HFFc6 (cell line): Measurements from ENCODE around the gene DLL1. TPM values are rescaled to one million over a fixed set of nuclear protein-coding genes. Genes with fewer than 3 reads are reported as not detected.

Experiments used
- DNase-seq: peaks from one replicate; pipeline ENCODE4 v3.0.0-alpha.2; 2018
- H3K27ac Mint-ChIP-seq: 2 replicates; pipeline ENCODE4 v1.8.0; 2020; ENCODE audit warnings: mild to moderate bottlenecking, mixed read lengths
- H3K27me3 Mint-ChIP-seq: 2 replicates; pipeline ENCODE4 v1.8.0; 2021; ENCODE audit warnings: mild to moderate bottlenecking, moderate library complexity, mixed read lengths; ENCODE audit not compliant: insufficient read depth
- H3K36me3 Mint-ChIP-seq: 2 replicates; pipeline ENCODE4 v1.8.0; 2021; ENCODE audit warnings: low read depth, mixed read lengths
- H3K4me1 Mint-ChIP-seq: 2 replicates; pipeline ENCODE4 v1.8.0; 2020; ENCODE audit warnings: low read depth, mixed read lengths
- H3K4me3 Mint-ChIP-seq: 2 replicates; pipeline ENCODE4 v1.8.0; 2020; ENCODE audit warnings: mild to moderate bottlenecking, moderate library complexity, mixed read lengths
- H3K9me3 Mint-ChIP-seq: 2 replicates; pipeline ENCODE4 v1.8.0; 2020; ENCODE audit warnings: mild to moderate bottlenecking, mixed read lengths
- total RNA-seq, 6 experiments: library from RNA; stranded (reverse); fragmentation: NEBNext Ultra II Directional; extraction: Animal tissue kit (Norgen Biotek cat#: 25700); gene quantifications; 2 replicates in 1 of 6; 3 replicates in 5 of 6; pipeline ENCODE4 v1.2.3, GENCODE V29; 2021
- TF ChIP-seq, protein P1 (sequence below): fragments of 200-600 bp; sonication (generic); IDR thresholded peaks from 2 replicates; pipeline ENCODE4 v1.5.0; 2021; ENCODE audit warnings: antibody characterized with exemption, mild to moderate bottlenecking

Gene DLL1
- total RNA-seq, 6 experiments from 2014 or later = 0.26 to 0.83 (median 0.36) TPM

DNA sequence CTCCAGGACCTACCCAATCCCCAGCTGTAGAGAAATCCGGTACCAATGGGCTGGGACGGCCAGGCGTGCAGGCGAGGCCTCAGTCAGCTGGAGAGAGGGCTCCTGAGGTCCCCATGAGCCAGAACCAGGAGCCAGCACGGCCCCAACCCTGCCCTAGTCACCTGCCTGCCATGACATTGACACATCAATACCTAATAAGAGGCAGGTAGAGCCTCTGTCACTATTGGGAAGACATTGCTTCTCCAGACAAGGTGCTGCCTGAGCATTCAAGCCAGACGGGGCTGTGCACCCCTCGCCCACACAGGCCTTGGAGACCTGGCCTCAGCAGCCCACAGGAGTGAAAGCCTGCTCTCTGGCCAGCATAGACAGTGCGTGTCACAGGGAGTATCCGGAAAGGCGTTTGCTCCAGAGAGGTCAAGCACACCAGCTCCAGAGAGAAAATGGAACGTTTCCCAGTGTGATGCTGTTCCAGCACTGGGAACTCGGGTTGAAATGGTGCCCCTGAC is 3.5 kb downstream of the DLL1 start:
- Mint-ChIP-seq H3K9me3 (no peaks in the 10 kb centered on the region), H3K4me3 (no peak overlapping the region), H3K27me3 (peaks cover 31% of the 10 kb centered on the region)

DNA sequence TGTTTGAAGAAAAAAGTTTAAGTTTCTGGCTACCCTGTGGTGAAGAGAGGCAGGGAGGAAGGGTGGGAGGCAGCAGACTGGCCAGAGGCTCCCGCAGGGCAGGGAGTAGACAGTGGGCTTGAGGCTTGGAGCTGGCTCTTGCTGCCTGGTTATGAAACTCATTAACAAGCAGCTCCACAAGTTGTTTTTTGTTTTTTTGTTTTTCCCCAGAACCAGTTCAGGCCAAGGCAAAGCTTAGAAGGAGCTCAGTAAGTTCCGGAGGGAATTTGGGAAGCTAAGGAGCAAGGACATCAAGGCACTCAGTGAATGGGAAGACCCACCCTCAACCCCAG is 4.0 kb downstream of the DLL1 start:
- H3K4me1 Mint-ChIP-seq = peaks cover 3% of the 10 kb centered on the region; the same call in 1 of the 2 replicates
- no peaks in the 10 kb centered on the region for H3K36me3 Mint-ChIP-seq
- DNase-seq = no peak
- no peak overlapping the region for H3K27ac Mint-ChIP-seq
- H3K9me3 Mint-ChIP-seq = no peaks in the 10 kb centered on the region
- no peak overlapping the region for H3K4me3 Mint-ChIP-seq
- TF ChIP-seq, protein P1, sequence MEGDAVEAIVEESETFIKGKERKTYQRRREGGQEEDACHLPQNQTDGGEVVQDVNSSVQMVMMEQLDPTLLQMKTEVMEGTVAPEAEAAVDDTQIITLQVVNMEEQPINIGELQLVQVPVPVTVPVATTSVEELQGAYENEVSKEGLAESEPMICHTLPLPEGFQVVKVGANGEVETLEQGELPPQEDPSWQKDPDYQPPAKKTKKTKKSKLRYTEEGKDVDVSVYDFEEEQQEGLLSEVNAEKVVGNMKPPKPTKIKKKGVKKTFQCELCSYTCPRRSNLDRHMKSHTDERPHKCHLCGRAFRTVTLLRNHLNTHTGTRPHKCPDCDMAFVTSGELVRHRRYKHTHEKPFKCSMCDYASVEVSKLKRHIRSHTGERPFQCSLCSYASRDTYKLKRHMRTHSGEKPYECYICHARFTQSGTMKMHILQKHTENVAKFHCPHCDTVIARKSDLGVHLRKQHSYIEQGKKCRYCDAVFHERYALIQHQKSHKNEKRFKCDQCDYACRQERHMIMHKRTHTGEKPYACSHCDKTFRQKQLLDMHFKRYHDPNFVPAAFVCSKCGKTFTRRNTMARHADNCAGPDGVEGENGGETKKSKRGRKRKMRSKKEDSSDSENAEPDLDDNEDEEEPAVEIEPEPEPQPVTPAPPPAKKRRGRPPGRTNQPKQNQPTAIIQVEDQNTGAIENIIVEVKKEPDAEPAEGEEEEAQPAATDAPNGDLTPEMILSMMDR = no peak
- H3K27me3 Mint-ChIP-seq = peaks cover 26% of the 10 kb centered on the region

More for the DNA sequence above, 3.5 kb downstream of the DLL1 start:
- no peak for DNase-seq
- TF ChIP-seq, protein P1 = no peak
- Mint-ChIP-seq H3K27ac (no peak overlapping the region), H3K36me3 (no peaks in the 10 kb centered on the region), H3K4me1 (peaks cover 9% of the 10 kb centered on the region)

DNA sequence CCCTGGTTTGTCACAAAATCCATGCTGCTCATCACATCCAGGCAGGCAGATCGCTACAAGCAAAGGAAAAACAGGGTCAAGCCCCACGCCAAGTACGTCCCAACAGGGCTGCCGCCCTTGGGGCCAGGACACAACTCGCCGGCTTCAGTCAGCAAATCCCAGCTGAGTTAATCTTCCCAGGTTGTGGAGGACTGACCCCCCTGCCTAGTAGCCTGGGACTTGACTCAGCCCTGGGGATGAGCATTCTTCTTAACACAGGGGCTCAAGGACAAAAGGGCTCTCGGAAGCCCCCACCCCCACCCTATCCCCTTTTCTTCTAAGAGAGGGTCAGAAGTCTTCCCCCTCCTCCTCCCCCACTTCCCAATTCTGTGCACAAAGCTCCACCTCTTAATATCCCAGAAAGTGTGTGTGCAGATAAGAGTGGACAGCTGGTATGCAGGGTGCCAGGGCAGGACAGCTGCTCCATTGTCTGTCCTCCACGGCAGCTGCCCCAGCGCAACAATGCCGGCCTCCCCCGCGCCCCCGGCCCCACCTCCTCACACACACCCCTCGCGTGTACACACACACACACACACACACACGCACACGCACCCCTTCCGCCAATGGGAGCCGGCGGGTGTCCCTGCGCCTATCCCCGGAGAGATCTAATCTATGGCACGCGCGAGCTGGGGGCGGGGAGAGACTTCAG is 4.5 kb downstream of the DLL1 start:
- TF ChIP-seq, protein P1 = no peak
- DNase-seq = no peak
- no peak overlapping the region for H3K27ac Mint-ChIP-seq
- H3K27me3 Mint-ChIP-seq = peaks cover 24% of the 10 kb centered on the region
- no peak overlapping the region for H3K4me3 Mint-ChIP-seq
- H3K36me3 Mint-ChIP-seq = no peaks in the 10 kb centered on the region
- no peaks in the 10 kb centered on the region for H3K9me3 Mint-ChIP-seq
- no peaks in the 10 kb centered on the region for H3K4me1 Mint-ChIP-seq

DNA sequence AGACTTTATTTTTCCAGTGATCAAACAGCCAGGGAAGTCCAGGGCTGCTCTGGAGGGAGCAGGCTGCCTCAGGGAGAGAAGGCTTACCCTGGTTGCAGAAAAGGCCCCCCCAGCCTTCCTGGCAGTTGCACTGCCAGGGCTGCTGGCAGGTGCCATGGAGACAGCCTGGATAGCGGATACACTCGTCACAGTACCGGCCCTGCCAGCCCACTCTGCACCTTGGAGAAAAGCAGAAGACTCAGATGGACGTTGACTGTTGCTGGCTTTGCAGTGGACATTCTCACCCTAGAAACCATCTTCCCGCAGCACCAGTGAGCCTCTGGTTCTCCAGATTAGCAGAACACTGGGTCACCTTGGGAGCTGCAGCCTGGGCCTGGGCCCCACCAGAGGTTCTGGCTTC is 5.4 kb downstream of the DLL1 start:
- no peaks in the 10 kb centered on the region for H3K9me3 Mint-ChIP-seq
- H3K4me1 Mint-ChIP-seq = no peaks in the 10 kb centered on the region
- no peaks in the 10 kb centered on the region for H3K36me3 Mint-ChIP-seq
- H3K4me3 Mint-ChIP-seq = no peak overlapping the region
- TF ChIP-seq, protein P1 = no peak
- no peak overlapping the region for H3K27ac Mint-ChIP-seq
- H3K27me3 Mint-ChIP-seq = peaks cover 24% of the 10 kb centered on the region
- DNase-seq = no peak

DNA sequence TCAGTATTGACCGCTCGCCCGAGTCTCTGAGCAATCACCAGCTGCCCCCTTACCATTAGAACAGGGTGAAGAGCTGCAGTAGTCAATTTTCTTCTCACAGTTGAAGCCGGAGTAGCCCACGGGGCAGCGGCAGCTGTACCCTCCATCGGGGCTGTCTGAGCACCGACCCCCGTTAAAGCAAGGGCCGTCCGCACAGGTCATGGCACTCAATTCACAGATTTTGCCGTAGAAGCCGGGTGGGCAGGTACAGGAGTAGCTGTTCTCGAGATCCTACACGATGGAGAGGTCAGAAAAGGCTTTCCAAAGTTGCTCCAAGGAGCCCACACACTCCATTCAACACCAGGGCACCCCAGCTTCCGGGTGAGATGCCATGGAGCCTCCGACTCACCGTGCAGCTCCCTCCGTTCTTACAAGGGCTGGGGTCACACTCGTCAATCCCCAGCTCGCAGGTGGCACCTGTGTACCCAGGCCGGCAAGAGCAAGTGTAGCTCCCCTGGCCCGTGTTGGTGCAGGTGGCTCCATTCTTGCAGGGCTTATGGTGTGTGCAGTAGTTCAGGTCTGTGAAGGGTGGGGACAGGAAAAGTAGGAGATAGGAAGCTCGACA is 5.9 kb downstream of the DLL1 start:
- H3K27me3 Mint-ChIP-seq = peaks cover 20% of the 10 kb centered on the region
- no peaks in the 10 kb centered on the region for H3K9me3 Mint-ChIP-seq
- TF ChIP-seq, protein P1 = no peak
- no peak for DNase-seq
- no peaks in the 10 kb centered on the region for H3K4me1 Mint-ChIP-seq
- no peak overlapping the region for H3K27ac Mint-ChIP-seq
- no peak overlapping the region for H3K4me3 Mint-ChIP-seq
- no peaks in the 10 kb centered on the region for H3K36me3 Mint-ChIP-seq
